Mucosa of stomach (tissue), 1 donor: Measurements from ENCODE around the gene PLEKHM3.

Experiments
- H3K27me3 ChIP-seq: one replicate; pipeline ENCODE4 v1.7.0; 2013; ENCODE audit warnings: mild to moderate bottlenecking, low read length; ENCODE audit not compliant: control insufficient read depth, insufficient read depth
- H3K36me3 ChIP-seq: one replicate; pipeline ENCODE4 v1.7.0; 2013; ENCODE audit warnings: low read length; ENCODE audit not compliant: control insufficient read depth, insufficient read depth
- H3K4me1 ChIP-seq: one replicate; pipeline ENCODE4 v1.7.0; 2013; ENCODE audit warnings: mild to moderate bottlenecking, low read length; ENCODE audit not compliant: control insufficient read depth, insufficient read depth
- H3K4me3 ChIP-seq: one replicate; pipeline ENCODE4 v1.7.0; 2013; ENCODE audit warnings: low read length
- H3K9ac ChIP-seq: one replicate; pipeline ENCODE4 v1.7.0; 2013; ENCODE audit warnings: mild to moderate bottlenecking, low read length, moderate library complexity
- H3K9me3 ChIP-seq: one replicate; pipeline ENCODE4 v1.7.0; 2013; ENCODE audit warnings: mild to moderate bottlenecking, low read length, moderate library complexity; ENCODE audit not compliant: control insufficient read depth
- donor health status: Pancreatic carcinoma.

Gene PLEKHM3

DNA sequence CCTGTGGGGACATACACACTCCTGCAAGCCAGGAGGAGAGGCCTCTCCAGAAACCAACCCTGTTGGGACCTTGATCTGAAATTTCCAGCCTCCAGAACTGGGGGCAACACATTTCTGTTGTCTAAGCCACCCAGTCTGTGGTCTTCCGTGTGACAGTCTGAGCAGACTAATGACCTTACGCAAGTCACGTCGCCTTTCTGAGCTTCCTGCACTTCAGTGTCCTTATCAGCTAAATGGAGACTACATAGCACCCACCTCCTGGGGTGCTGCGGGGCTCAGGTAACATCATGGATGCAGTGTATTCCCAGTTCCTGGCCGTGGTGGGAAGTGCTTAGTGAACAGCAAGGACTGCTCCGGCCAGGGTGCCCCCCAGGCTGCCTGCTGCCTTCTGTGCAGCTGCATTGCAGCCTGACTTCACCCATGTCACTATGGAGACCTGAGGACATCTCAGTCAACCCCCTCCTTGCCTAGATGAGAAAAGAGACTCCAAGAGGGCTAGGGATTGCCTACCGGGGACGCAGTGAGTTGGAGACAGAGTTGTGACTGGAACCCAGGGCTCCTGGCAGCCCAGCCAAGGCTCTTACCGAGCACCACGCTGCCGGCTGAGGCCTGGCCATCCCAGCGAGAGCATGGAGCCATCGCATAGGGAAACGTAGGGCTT is 194.4 kb downstream of the PLEKHM3 start:
- H3K27me3 ChIP-seq, result no peaks in the 10 kb centered on the region
- peaks cover 44% of the 10 kb centered on the region for H3K4me1 ChIP-seq
- no peak overlapping the region for H3K9ac ChIP-seq
- H3K4me3 ChIP-seq, result no peak overlapping the region
- H3K36me3 ChIP-seq, result no peaks in the 10 kb centered on the region
- no peaks in the 10 kb centered on the region for H3K9me3 ChIP-seq

- Histone ChIP-seq H3K27me3 (no peaks in the 10 kb centered on the region), H3K9me3 (no peaks in the 10 kb centered on the region), H3K4me3 (no peak overlapping the region), H3K9ac (no peak overlapping the region), H3K36me3 (no peaks in the 10 kb centered on the region), H3K4me1 (peaks cover 43% of the 10 kb centered on the region)
Measured at GRCh38 chr2:207828361-207829057, 196.8 kb downstream of the PLEKHM3 start.

- Histone ChIP-seq H3K9ac (no peak overlapping the region), H3K4me3 (no peak overlapping the region), H3K27me3 (no peaks in the 10 kb centered on the region), H3K36me3 (no peaks in the 10 kb centered on the region), H3K9me3 (no peaks in the 10 kb centered on the region), H3K4me1 (peaks cover 31% of the 10 kb centered on the region)
Measured at GRCh38 chr2:207825978-207826377, 199.3 kb downstream of the PLEKHM3 start.

DNA sequence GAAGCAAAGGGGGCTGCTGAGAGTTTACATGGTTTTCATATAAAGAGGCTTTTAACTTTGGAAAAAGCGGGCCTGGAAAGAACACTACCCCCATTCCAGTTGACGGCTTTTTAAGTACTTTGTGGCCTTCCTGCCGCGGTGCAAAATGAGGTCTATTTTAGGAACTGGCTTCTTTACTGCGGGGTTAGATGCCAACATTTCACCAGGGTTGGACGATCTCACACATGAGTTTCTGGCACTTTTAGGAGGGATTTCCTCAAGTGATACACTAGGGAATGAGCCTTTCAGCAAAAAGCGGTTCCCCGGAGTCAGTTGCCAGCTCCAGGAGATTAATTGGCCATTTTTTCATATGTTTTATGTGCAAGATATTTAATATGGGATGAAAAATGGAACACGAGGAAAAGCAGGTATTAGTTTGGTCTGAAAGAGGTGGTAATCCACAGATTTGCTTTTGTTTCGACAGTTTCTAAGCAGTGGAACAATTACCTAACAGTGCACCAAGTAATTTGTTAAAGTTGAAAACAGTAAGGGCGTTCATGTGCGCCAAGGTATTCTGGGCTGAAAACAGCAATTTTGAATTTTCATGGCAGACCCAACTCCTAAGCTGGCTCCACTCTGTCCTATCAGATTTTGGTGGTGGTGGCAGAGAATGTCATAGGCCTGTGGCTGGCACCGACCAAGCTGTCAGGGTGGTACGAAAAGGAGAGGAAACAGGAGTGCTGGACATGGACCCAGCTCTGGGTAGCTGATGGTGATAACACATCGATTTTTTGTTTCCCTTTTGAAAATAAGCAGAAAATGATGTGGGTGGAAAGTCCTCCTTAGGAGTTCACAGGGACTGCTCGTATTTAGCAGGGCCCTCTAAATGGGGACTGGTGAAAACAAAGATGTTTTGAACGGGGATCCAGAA is 200.0 kb downstream of the PLEKHM3 start:
- Histone ChIP-seq H3K4me3 (no peak overlapping the region), H3K27me3 (no peaks in the 10 kb centered on the region), H3K36me3 (no peaks in the 10 kb centered on the region), H3K4me1 (peaks cover 32% of the 10 kb centered on the region), H3K9ac (no peak overlapping the region), H3K9me3 (no peaks in the 10 kb centered on the region)

- H3K4me1 ChIP-seq, result peaks cover 30% of the 10 kb centered on the region
- no peaks in the 10 kb centered on the region for H3K27me3 ChIP-seq
- no peak overlapping the region for H3K4me3 ChIP-seq
- no peaks in the 10 kb centered on the region for H3K9me3 ChIP-seq
- H3K36me3 ChIP-seq, result no peaks in the 10 kb centered on the region
- H3K9ac ChIP-seq, result no peak overlapping the region
Measured at GRCh38 chr2:207823865-207824264, 201.5 kb downstream of the PLEKHM3 start.

- H3K9ac ChIP-seq, result peak overlapping the region; percentile 43
- no peaks in the 10 kb centered on the region for H3K9me3 ChIP-seq
- H3K4me1 ChIP-seq, result peaks cover 29% of the 10 kb centered on the region
- no peak overlapping the region for H3K4me3 ChIP-seq
- no peaks in the 10 kb centered on the region for H3K27me3 ChIP-seq
- no peaks in the 10 kb centered on the region for H3K36me3 ChIP-seq
Measured at GRCh38 chr2:207819839-207820784, 205.2 kb downstream of the PLEKHM3 start.

DNA sequence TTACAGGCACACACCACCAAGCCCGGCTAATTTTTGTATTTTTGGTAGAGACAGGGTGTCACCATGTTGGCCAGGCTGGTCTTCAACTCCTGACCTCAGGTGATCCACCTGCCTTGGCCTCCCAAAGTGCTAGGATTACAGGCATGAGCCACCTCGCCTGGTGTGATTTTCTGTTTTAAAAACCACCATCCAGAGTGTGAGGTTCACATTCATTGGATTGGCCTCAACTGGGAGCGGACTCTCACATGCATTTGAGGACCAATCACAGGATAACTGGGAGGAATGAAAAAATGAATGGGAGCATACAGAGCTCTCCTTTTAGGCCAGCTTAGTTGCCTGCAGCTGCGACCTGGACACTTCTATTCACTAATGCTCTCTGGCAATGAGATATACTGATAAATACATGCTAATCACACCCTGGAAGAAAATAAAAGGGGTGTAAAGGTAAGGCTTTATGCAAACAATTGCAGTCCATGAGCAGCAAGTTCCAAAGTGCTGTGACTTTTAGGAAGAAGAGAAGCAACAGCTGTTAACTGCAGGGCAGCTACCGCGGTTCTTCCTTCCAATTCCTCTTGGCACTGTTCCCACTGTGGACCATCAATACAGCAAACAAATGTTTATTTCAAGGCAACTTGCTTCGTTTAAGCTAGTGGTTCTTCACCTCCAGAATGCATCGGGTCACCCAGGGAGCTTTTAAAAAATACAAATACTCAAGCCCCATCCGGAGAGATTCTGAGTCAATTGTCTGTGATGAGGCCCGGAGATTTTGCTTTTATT is 206.1 kb downstream of the PLEKHM3 start:
- peaks cover 29% of the 10 kb centered on the region for H3K4me1 ChIP-seq
- no peaks in the 10 kb centered on the region for H3K27me3 ChIP-seq
- no peaks in the 10 kb centered on the region for H3K36me3 ChIP-seq
- no peak overlapping the region for H3K4me3 ChIP-seq
- no peaks in the 10 kb centered on the region for H3K9me3 ChIP-seq
- H3K9ac ChIP-seq, result no peak overlapping the region

DNA sequence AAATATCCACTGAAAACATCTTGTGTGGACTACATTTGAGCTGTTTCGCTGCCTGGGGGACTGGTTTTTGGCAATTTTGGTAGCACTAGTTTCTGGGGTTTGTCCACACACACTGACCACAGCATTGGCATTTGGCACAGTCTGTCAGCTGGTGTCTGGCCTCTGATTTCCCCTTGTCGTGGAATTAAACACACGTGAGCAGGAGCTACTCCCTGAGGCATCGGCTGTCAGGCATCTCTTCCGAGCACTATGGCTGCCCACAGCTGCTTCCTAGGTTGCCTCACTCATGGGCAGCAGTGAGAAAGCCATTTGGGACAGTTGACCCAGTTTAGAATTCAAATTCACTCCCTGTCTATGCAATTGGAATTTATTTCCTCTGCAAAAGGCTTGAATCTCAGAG is 208.8 kb downstream of the PLEKHM3 start:
- Histone ChIP-seq H3K27me3 (no peaks in the 10 kb centered on the region), H3K4me3 (no peak overlapping the region), H3K4me1 (peaks cover 31% of the 10 kb centered on the region), H3K9ac (no peak overlapping the region), H3K9me3 (no peaks in the 10 kb centered on the region), H3K36me3 (no peaks in the 10 kb centered on the region)

DNA sequence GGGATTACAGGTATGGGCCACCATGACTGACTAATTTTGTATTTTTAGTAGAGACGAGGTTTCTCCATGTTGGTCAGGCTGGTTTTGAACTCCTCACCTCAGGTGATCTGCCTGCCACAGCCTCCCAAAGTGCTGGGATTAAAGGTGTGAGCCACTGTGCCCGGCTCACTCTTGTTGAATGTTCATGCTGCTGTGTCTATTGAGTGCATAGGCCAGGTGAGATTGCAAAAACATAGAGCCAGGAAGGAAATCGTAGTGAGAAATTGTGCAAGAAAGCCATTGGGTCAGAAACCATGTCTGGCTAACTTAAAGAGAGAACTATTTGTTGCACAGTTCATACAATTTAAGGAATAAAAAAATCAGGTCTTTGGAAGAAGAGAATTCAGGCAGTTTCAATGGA is 210.1 kb downstream of the PLEKHM3 start:
- H3K27me3 ChIP-seq, result no peaks in the 10 kb centered on the region
- no peaks in the 10 kb centered on the region for H3K36me3 ChIP-seq
- H3K9ac ChIP-seq, result no peak overlapping the region
- no peak overlapping the region for H3K4me3 ChIP-seq
- no peaks in the 10 kb centered on the region for H3K9me3 ChIP-seq
- H3K4me1 ChIP-seq, result peaks cover 31% of the 10 kb centered on the region

DNA sequence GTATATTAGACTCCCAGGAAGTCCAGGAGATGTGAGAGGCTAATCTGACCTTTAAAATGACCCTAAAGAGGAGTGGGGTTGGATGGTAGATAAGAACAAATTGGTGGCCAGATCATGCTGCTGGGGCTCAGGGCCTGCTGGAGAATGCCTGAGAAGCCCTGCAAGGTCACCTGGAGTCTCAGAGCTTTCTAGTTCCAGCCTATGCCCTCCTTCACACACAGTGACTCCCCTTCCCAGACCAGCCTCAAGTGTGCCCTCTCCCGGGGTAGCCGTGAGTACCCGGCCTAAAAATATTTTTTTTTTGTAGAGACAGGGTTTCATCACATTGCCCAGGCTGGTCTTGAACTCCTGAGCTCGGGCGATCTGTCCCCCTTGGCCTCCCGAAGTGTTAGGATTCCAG is 211.4 kb downstream of the PLEKHM3 start:
- Histone ChIP-seq H3K27me3 (no peaks in the 10 kb centered on the region), H3K9me3 (no peaks in the 10 kb centered on the region), H3K4me1 (peaks cover 27% of the 10 kb centered on the region), H3K4me3 (no peak overlapping the region), H3K36me3 (no peaks in the 10 kb centered on the region), H3K9ac (no peak overlapping the region)
